OCI-M1 (cell line): ENCODE results near the gene RNF166.

Experiments
- DNase-seq: peaks from one replicate; lab custom pipeline; 2025; lab: John Stamatoyannopoulos, UW

Gene RNF166

GRCh38 chr16:88706229-88706964, at the start of gene RNF166, which contains the start of gene CTU2:
Gene RNF166 (minus strand): TSS chr16:88706408. CDS start chr16:88706325, 83 bp downstream.
Gene CTU2 (plus strand): TSS chr16:88706503. CDS start chr16:88706531, 28 bp downstream.
- DNase-seq = peak; percentile 92

DNA sequence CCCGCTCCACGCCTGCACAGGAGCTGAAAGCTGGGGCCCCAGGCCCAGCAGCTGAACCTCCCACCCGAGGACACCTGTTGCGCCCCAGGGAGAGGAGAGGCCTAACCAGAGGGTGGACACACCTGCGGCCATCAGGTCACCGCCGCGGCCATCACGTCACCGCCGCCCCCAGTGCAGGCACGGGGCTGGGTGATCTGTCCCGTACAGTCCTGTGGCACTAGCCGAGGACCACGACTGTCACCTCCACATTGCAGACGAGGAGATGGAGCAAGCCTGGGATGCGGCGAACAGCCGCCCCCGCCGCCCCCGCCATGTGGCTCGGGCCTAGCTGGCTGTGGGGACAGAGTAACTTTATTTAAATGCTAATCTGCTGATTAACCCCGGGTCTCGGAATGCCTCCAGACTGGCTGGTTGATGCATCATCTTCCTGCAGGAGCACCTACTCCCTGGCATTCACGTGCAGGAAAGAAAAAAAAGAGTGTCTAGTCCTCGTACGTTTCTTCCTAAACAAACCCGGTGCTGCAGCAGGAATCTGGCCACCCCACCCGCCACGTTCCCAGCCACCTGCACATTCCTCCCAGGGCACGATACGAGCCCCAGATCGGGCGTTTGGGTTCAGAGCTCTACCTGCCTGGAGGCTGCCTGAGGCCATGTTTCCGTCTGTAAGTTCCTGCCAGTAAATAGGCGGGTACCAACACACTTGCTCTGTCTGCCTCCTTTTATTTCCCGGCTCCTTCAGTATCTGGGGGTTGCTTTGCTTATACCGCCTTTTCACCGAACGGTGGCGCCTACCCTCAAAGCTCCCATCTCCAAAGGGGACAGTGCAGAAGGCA, 48.9 kb upstream of the RNF166 start:
- DNase-seq = no peak

GRCh38 chr16:88754109-88754911, 48.1 kb upstream of the RNF166 start:
- no peak for DNase-seq

- DNase-seq = no peak
These were observed 47.4 kb upstream of the RNF166 start for GRCh38 chr16:88753602-88754001.

DNA sequence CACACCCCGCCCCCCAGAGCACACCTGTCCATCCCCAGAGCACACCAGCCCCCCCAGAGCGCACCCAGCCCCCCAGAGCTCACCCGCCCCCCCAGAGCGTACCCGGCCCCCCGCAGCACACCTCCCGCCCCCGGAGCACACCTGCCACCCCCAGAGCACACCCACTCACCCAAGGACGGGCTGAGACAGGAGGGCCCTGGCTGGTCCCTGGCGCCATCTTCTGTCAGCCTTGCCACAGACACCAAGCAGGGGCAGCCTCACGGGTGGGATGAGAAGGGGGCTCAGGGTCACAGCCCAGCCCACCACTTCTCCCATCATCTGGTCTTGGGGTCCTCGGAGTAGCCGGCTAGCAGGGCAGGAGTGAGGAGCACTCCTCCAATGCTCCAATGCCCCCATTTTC, 47.0 kb upstream of the RNF166 start:
- no peak for DNase-seq

DNA sequence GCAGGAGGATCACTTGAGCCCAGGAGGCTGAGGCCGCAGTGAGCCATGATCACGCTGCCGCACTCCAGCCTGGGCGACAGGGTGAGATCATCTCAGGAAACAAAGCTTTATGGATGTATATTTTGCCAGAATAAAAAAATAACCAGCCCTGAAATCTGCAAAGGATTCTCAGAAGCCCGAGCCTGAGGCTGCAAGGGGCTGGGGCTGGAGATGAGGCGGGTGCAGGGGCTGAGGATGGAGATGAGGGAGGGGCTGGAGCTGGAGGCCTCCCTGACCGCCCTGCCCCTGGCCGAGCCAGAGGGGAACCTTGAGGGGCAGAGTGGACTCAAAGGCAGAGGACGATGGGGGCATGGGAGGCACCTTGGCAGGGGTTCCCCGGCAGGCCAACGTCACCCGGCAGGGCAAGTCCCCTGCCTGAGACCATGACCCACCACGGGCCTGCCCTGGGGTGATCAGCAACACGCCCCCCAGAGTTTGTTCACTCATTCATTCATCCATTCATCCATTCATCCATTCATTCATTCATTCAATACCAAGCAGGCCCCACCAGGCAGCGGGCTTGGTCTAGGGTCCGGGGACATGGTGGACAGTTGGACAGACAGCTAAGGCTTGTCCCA, 46.3 kb upstream of the RNF166 start:
- no peak for DNase-seq

DNA sequence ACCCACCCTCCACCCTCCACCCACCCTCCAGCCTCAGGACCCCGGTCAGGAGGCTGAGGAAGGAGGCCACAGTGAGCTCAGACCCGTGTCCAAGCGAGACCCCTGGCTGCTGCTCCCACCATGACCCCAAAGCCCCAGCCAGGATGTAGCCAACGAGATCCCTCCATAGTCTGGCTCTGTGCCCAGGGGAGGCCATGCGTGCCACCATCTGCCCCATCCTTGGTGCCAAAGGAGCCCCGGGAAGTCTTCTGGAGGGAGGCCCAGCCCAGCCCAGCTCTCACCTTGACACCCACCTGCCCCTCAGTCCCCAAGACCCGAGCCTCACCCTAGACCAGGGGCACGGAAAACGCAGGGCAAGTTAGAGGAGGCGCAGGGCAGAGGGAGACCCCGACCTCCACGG, 44.6 kb upstream of the RNF166 start:
- DNase-seq = no peak

- no peak for DNase-seq
These were observed 43.1 kb upstream of the RNF166 start for GRCh38 chr16:88749358-88749757.

DNA sequence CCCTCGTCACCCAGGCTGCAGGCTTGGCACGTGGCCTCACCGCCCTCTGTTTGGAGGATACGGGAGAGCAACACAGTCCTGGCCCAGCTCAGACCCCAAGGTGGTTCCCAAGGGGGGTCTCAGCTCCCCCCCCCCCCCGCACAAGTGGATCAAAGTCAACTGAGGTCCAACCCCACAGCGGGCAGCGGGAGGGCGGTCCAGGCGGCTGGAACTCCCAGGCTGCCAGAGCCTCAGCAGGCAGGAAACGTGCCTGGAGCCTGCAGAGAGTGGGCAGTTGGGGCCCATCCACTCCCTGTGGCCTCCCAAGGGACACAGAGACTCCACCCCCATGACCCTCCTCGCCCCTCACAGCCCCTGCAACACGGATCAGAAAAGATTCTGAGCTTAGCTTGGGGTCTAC, 42.2 kb upstream of the RNF166 start:
- no peak for DNase-seq

GRCh38 chr16:88747588-88748301, 41.5 kb upstream of the RNF166 start:
- peak; percentile 84 for DNase-seq

DNA sequence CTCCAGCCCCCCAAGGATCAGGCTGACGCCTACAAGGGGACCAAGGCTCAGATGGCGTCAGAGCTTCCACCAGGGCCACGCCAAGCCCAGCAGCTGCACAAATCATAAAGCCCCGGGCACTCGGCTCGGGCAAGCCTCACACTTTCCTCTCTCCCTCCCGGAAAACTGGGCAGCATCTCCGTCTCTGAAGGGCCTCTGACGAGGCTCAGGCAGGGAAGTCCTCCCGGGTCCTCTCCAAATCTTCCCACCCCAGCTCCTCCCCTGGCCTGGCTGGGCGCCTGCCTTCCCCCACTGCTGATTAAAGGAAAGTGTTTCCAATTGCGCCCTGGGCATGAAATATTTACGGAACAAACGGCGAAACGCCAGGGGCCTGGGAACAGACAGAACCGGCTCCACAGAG, 40.3 kb upstream of the RNF166 start:
- DNase-seq = no peak

GRCh38 chr16:88744577-88745521, 38.6 kb upstream of the RNF166 start:
- DNase-seq = no peak

- DNase-seq = peak; percentile 60
These were observed 37.7 kb upstream of the RNF166 start for GRCh38 chr16:88743693-88744576.

GRCh38 chr16:88742896-88743605, 36.8 kb upstream of the RNF166 start:
- DNase-seq = no peak

DNA sequence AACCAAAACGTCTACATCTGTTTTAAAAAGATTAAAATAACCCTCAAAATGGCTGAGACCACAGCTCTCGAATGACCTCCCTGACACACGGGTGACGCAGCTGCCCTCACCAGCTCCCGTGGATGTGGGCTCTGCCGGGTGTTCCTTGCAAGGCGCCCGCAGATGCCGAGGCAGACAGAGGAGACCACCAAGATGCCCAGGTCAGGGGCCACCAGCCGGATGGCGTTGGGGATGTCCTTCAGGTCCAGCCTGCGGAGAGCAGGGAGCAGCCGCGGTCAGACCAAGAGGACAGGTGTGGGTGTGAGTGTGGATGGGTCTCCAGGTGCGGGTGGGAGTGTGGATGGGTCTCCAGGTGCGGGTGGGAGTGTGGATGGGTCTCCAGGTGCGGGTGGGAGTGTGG, 35.2 kb upstream of the RNF166 start:
- no peak for DNase-seq

DNA sequence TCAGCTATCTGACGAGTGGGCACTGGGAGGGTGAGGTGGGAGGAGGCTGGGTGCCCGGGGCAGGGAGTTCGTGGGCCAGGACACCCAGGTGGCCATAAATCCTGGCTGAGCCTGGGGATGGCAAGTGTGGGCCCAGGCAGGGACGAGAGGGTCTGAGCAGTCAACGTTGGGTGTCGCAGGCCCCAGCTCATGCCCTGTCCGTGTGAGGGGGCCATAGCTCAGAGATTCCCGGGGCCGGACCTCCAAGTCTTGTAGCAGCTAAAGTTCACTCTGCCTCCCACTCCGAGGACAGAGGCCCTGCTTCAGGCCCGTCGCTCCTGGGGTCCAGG, 34.5 kb upstream of the RNF166 start:
- no peak for DNase-seq

GRCh38 chr16:88739977-88740726, 33.9 kb upstream of the RNF166 start:
- no peak for DNase-seq
